ENCODE measurements around the gene DUOX1.

DNA sequence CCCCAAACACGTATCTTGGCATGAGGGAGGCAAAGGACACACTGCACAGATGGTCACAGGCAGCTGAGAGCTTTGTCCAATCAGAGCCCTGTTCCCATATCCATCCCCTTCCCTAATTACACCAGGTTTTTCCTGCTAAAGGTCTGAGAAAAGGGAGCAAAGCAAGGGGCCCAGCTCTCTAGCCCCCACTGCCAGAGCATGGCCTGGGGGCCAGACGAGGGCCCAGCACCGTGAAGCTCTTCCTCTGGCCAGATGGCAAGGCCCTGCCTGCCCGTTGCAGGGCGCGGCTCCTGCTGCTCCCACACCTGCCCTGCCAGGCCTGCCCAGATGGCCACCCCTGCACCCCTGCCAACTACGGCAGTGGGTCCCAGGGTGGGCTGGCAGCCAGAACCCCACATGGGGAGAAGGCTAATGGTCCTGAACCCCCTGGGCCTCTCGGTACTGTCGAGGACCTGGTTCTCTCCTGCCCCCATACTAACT, 54.8 kb downstream of the DUOX1 start:
- no peak for TF ChIP-seq YY1 (IDR thresholded peaks at IDR 0.05; ENCODE audit: extremely low read depth, insufficient replicate concordance, low read depth, low read length)
- no peak for TF ChIP-seq EZH2 (IDR thresholded peaks at IDR 0.05)
- TF ChIP-seq CEBPB (IDR thresholded peaks at IDR 0.05; ENCODE audit: low read depth), result no peak

Measured in HCT116 (cell line).